ENCODE measurements around the gene AKNAD1.

Gene AKNAD1

DNA sequence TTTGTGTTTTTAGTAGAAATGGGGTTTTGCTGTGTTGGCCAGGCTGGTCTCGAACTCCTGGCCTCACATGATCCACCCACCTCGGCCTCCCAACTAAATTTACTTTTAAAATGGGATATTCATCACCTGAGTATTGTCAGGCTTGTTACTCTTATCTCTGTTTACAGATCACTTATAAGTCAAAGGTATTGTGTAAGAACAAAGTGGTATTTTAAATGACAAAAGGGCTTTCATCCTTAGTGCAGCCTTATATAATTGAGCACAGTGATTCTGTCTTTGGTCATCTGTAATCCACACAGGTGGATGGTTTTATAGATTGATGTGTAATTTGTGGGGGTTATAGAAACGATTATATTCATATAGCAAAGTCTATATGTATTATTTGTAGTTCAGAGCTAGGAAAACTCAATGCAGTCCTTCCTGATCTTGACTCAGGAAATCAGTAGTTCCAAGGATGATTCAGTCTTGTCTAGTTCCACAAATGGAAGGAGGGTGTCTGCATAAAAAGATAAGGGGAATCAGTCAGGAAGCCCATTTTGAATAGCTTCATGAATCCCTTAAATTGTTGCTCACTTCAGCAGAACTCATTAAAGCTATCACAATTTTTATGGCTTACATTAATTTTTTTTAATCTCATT, 75.8 kb downstream of the AKNAD1 start:
- DNase-seq = no peak

GRCh38 chr1:108779455-108779854, 77.4 kb downstream of the AKNAD1 start:
- no peak for DNase-seq

DNA sequence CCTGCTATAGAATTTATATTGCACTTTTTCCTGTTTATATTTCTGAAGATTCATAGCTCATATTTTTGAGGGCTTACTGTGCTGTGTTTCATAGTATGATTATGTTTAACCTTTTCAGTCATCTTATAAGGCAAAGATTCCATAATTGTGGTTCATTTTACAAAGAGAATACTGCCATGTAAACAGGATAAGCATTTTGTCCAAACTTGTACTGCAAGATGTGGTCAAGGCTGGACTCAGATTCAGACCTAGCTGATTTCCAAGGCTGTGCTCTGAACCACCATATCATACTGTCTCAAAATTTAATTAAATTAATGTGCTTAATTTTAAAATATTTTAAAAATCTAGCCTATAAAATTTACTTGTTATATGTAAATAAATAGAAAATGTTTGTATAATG, 79.1 kb downstream of the AKNAD1 start:
- DNase-seq = no peak

- DNase-seq = no peak
Observed at GRCh38 chr1:108767708-108768107, 89.2 kb downstream of the AKNAD1 start.

DNA sequence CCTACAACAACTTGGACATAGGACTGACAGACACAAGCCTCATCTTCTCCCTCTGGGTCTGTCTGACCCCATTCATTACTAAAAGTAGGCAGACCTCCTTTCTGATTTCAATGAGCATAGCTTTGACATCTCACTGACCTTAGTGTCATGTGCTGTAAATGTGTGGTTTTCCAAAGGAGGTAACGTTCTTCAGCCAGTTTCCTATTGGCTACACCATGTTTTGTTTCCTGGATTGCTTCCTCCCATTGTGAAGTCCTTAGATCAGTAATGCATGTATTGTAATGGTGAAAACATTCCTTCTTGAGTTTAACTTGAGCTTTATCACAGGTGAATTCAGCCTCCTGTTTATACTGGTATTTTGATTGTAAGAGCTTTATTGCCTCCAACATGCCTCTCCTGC, 89.8 kb downstream of the AKNAD1 start:
- no peak for DNase-seq
